Measurements from ENCODE around the gene SLC34A3. TPM values are rescaled to one million over a fixed set of nuclear protein-coding genes. Genes with fewer than 3 reads are reported as not detected.

SLC34A3 gene
- total RNA-seq, 2 donors from 2014 or later, result 0.12 TPM; not detected in 1

DNA sequence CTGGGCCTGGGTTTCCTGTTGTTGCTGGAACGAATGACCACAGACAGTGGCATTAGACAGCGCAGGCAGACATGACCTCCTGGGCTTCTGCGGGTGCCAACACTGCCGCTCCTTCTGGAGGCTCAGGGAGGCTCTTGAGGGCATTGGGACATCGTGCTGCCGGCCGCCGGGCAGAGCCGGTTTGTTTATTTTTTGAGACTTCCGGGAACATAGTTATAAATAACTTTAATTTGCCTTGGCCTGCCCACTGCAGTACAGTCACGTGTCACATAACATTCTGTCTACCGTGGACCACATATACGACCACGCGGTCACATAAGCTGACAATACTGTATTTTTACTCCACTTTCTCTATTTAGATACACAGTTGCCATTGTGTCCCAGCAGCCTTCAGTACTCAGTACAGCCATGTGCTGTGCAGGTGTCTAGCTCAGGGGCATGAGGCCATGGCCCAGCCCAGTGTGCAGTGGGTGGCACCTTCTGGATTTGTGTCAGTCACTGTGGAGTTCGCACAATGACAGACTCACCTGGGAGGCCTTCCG lies 38.6 kb downstream of the SLC34A3 start:
- Mint-ChIP-seq H3K27ac (no peak overlapping the region), H3K9me3 (no peaks in the 10 kb centered on the region), H3K36me3 (peaks cover 0 to 14% of the 10 kb centered on the region in 2 donors)
- DNase-seq (ENCODE audit: low spot score in 2 of 2), result no peak
- ATAC-seq, result no peak

DNA sequence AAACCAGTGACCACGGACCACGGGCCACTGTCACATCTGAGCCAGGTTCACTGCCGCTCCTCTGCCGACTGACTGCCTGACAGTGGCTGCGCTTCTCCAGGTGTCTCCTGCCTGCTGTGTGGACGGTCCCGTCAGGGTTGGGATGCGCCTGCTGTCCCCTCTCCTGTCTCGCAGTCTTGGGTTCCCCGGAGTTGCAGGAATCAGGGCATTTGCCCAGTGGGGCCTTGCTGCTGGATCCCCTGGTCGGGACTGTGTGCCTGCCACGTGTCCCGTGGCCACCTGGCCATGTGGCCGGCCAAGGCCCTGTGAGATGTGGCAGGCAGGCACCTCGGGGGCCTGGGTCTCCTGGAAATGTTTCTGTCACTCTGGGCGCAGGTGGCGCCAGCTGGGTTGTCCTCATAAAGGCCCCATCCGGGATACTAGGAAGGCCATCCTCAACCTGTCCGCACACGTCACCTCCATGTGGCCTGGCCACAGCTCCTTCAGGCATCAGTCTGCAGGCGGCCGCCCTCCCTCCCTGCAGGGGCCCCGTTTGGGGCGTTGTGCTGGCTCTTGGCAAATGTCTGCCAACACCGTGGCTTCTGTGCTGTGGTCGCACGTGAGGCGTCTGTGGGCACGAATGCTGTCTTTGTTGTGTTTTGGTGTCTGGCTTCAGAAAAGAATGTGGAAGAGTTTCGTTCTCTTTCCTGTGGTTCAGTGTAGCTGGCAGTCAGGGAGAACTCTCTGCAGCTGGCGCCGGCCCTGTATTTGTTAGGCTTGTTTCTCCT lies 40.4 kb downstream of the SLC34A3 start:
- Mint-ChIP-seq H3K27ac (no peak overlapping the region), H3K9me3 (no peaks in the 10 kb centered on the region), H3K36me3 (peaks cover 0 to 14% of the 10 kb centered on the region in 2 donors)
- ATAC-seq (peak; percentile 33 to 38), DNase-seq (ENCODE audit: low spot score in 2 of 2) (no peak)

DNA sequence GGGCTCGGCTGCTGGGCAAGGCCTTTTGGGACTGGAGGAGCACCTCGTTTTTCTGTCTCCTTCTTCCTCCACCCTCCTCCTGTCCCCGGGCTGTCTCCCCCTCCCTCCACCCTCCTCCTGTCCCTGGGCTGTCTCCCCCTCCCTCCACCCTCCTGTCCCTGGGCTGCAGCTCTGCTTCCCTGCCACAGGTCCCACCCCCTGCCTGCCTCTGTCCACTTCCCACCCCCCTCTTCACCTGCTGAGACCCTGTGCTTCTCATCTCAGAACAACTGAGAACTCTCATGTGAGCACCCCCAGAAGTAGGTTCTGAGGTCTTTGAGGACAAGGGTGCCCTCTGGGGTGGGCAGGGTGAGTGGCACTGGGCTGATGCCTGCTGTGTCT lies 41.0 kb downstream of the SLC34A3 start:
- Mint-ChIP-seq H3K27ac (no peak overlapping the region), H3K36me3 (peaks cover 0 to 14% of the 10 kb centered on the region in 2 donors), H3K9me3 (no peaks in the 10 kb centered on the region)
- DNase-seq (ENCODE audit: low spot score in 2 of 2), result no peak
- peak in 1 of 2 donors; percentile 4 for ATAC-seq

DNA sequence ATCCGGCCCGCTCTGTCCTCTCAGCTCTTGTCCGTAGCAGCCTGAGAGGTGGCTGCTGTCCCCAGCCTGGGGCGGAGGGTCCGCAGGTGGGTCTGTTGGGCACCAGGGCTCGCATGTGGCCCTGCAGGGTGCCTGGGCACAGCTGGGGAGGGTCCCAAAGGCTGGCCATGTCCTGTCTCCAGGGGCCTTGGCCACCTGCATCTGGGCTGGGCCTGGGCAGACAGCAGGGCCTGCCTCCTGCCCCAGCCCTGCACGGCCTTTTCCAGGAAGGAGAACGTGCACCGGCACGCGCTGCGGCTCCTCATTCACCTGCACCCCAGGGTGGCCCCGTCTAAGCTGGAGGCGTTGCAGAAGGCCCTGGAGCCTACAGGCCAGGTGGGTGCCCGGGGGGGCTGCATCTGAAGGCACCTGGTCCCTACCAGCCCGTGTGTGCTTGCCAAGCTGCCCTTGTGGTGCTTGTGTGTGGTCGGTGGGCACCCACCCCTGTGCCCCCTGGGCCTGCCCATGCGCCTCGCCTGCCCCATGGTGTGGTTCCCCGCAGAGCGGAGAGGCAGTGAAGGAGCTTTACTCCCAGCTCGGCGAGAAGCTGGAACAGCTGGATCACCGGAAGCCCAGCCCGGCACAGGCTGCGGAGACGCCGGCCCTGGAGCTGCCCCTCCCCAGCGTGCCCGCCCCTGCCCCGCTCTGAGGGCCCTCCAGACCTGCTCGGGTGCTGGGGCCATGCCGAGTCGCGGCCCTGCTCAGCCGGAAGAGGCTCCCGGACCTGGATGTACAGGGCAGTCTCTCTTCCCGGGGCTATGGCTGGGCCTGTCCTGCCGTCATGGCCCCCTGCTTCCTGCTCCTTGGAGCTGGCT lies 41.8 kb downstream of the SLC34A3 start:
- no peak overlapping the region for H3K27ac Mint-ChIP-seq
- H3K9me3 Mint-ChIP-seq, result no peaks in the 10 kb centered on the region
- no peak for DNase-seq (ENCODE audit: low spot score in 2 of 2)
- H3K36me3 Mint-ChIP-seq, result peaks cover 0 to 14% of the 10 kb centered on the region in 2 donors
- ATAC-seq, result no peak

DNA sequence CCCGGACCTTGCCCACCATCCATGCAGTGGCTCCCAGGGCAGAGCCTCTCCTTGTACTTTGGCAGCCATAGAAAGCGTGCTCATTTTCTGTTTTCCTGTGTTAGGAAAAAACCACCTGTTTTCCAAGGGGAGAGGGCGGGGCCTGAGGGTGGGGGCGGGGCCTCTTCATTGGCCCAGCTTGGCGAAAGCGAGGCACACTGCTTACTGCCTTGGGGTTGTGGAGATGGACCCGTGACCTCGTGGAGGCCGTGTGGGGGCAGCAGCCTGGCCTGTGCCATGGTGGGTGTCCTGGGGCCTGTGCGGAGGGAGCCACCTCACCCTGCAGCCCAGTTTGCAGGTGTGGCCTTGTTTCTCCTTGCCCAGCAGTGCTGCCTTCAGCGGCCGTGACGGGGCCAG lies 42.4 kb downstream of the SLC34A3 start:
- no peak for ATAC-seq
- H3K36me3 Mint-ChIP-seq, result peaks cover 0 to 14% of the 10 kb centered on the region in 2 donors
- no peak overlapping the region for H3K27ac Mint-ChIP-seq
- no peak for DNase-seq (ENCODE audit: low spot score in 2 of 2)
- H3K9me3 Mint-ChIP-seq, result no peaks in the 10 kb centered on the region

DNA sequence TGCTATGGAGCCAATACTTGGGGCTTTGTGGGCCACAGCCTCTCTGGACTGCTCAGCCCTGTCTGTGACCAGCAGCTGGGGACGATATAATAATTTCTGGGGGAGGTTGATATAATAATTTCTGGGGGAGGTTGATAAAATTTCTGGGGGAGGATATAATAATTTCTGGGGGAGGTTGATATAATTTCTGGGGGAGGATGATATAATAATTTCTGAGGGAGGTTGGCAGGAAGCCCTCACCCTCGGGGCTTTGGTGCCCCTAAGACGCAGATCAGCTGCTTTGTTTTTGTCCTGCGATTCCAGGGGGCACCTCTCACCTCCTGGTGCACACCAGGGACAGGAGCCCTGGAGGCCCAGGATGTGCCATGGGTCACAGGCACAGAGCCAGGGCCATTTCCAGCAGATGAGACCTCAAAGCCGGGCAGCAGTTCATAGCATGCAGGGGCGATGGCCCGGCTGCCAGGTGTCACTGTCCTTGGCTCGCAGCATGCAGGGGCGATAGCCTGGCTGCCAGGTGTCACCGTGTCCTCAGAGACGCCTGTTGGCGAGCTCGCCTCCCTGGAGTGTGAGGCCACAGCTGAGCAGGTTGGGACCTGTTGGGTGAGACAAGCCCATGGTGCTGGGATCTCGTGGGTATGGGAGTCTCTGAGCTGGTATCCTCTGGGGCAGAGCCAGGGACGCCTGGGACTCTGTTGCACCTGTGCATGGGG lies 43.1 kb downstream of the SLC34A3 start:
- DNase-seq (ENCODE audit: low spot score in 2 of 2) (no peak), ATAC-seq (no peak)
- H3K27ac Mint-ChIP-seq, result no peak overlapping the region
- peaks cover 0 to 9% of the 10 kb centered on the region in 2 donors for H3K36me3 Mint-ChIP-seq
- no peaks in the 10 kb centered on the region for H3K9me3 Mint-ChIP-seq

DNA sequence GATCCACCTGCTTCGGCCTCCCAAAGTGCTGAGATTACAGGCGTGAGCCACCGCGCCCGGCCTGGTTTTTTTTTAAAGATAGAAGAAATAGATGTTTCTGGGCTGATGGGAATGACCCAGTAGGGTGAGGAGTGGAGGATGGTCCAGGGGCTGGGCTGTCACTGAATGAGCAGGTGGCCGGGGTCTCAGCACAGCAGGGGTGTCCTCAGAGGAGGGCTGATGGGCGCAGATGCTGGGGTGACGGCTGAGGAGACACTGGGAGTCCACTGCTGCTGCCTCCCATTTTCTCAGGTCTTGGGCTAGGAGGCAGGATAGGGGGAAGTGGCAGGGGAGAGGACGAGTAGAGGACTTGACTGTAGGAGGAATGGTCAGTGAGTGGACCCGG lies 44.5 kb downstream of the SLC34A3 start:
- Mint-ChIP-seq H3K27ac (peak overlapping the region in 1 of 2 donors; percentile 37), H3K9me3 (no peaks in the 10 kb centered on the region), H3K36me3 (no peaks in the 10 kb centered on the region)
- DNase-seq (ENCODE audit: low spot score in 2 of 2) (no peak), ATAC-seq (no peak)

DNA sequence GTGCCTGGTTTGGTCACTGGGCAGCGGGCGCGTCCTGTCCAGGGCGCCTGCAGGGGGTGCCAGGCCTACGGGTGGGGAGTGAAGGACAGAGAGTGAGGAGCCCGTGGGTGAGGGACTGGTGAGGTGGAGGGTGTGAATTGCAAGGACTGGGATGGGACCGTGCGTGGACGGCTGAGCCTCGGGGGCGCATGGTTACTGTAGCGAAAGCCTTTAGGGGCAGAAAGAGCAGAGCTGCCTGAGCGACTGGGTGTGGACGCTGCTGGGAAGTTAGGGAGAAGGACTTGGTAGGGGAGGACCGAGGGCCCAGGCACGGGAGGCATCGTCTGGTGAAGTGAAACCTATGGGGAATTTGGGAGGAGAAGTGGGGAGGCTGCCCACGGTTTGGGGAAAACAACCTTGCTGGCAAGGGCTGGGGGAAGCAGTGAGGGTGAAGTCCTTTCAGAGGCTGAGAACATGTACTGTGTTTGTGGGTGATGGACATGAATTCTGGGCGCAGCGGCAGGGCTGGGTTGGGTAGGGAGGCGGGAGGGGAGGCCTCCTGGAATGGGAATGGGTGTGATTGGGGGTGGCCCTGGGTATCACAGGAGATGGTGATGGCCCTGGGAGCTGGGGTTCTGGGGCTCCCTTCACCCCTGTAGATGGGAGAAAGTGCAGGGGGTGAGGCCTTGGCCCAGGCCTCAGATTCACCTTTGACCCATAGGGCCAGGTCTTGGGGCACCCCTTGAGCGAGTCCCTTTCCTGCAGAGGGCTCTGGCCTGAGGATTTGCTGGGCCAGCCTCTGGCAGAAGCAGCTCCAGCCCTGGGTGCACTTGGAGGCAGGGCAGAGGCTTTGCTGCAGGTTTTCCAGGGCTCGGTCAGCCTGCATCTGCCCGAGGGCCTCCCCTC lies 45.1 kb downstream of the SLC34A3 start:
- Mint-ChIP-seq H3K27ac (peak overlapping the region in 1 of 2 donors; percentile 37), H3K36me3 (no peaks in the 10 kb centered on the region), H3K9me3 (no peaks in the 10 kb centered on the region)
- ATAC-seq (no peak), DNase-seq (ENCODE audit: low spot score in 2 of 2) (no peak)

DNA sequence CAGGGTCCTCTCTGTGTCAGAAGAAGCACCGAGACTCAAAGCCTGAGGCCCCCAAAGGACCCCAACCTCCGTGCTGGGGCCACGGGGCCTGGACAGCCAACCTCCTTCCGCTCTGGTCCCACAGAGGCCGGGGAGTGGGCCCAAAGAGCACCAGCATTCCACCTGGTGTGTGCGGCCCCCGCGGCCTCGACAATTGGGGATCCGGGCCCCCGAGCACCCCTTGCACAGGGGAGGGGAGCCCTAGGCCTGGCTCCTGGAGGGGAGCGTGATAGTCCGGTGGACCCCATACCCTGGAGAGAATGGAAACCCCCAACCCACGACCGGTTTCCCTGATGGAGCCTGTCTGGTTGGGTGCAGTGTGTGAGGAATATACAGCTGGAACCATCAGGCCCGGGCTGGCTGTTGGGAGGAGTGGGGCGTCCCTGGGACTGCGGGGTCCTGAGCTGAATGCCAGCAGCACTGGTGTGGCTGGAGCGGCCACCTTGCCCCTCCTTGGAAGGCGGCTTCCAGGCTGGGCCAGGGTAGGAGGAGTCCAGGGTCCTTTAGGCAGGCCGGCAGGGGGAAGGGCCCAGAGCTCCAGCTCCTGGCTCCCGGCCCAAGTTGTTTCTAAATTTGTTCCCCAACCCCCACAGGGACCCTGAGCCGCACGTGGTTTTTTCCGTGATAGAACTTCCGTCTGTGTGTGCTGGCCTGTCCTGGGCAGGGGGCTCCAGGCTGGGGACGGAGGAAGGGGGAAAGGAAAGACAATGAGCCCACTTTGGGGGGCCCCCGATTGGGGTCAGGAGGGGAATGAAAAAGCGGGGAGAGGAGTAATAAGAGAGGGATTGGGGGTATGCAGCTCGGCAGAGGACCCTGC lies 46.0 kb downstream of the SLC34A3 start:
- ATAC-seq, result no peak
- DNase-seq (ENCODE audit: low spot score in 2 of 2), result no peak
- Mint-ChIP-seq H3K36me3 (no peaks in the 10 kb centered on the region), H3K27ac (peak overlapping the region; percentile 29 to 70), H3K9me3 (no peaks in the 10 kb centered on the region)

DNA sequence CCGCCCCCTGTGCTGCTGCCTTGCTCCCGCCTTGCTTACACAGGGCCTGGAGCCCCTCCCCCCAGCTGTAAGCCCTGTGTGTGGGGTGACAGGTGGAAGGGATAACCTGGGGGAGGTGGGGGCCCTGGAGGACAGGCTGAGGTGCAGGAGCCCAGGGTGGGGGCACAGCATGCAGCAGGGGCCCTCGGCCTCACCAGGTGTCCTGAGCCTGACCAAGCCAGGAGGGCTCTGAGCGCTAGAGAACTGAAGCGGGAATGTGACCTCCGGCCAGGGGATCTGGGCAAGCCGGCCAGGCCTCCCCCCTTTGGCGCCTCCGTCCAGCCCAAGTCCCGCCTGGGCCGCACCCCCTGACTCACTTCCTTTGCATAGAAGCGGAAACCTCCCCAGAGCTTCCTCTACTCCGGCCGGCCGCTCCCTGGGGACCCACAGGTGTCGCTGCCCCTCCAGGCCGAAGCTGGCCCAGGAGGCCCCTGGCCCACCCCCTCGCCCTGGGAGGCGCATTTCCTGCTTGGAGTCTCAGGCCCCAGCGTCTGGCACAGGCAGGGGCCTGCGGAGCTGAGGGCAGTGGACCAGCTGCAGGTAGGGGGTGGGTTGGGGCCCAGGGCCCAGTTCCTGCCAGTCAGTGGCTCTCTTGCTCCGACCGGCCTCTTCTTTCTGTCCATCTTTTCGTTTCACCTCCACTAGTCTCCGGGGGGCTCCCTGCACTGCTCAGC lies 46.8 kb downstream of the SLC34A3 start, which contains the start of gene TOR4A:
TSS of gene TOR4A (plus strand) at position 398 of the 713 bp plus-strand sequence. CDS start 964 bp downstream, outside the sequence.
- peak in 1 of 2 donors; percentile 54 for DNase-seq (ENCODE audit: low spot score in 2 of 2)
- H3K27ac Mint-ChIP-seq, result peak within 1 kb of the TSS; percentile 65 to 70
- no peaks in the 10 kb centered on the region for H3K36me3 Mint-ChIP-seq
- H3K9me3 Mint-ChIP-seq, result no peaks in the 10 kb centered on the region
- peak; percentile 71 to 93 for ATAC-seq

DNA sequence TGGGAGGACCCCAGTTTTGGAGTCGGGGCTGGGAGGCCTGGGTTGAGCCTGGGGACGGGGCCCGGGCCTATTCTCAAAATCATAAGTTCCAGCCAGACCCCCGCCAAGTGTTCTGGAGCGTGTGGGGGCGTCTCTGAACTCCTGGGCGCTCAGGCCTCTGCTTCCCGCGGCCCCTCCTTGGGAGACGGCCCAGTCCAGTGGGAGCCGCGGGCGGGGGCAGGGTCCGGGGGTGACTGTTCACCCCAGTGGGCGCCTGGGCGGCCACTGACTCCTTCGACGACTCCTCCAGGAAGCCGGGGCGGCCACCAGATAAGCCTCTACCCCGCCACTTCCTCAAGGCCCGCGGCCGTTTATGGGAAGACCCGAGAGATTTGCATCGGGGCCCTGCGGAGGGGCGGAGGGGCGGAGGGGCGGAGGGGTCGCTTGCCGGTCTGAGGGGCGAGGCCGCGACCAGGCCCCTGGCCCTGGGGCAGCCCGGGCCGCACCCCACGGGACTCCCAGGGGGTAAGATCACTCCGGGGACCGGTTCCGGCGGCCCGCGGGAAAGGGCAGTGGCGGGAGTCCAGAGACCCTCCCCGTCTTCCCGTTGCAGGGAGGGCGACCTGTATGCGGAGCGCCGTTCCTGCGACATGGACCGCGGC lies 47.5 kb downstream of the SLC34A3 start:
- no peak for DNase-seq (ENCODE audit: low spot score in 2 of 2)
- Mint-ChIP-seq H3K9me3 (no peaks in the 10 kb centered on the region), H3K27ac (peak overlapping the region; percentile 53 to 65), H3K36me3 (no peaks in the 10 kb centered on the region)
- ATAC-seq, result peak; percentile 6 to 9

DNA sequence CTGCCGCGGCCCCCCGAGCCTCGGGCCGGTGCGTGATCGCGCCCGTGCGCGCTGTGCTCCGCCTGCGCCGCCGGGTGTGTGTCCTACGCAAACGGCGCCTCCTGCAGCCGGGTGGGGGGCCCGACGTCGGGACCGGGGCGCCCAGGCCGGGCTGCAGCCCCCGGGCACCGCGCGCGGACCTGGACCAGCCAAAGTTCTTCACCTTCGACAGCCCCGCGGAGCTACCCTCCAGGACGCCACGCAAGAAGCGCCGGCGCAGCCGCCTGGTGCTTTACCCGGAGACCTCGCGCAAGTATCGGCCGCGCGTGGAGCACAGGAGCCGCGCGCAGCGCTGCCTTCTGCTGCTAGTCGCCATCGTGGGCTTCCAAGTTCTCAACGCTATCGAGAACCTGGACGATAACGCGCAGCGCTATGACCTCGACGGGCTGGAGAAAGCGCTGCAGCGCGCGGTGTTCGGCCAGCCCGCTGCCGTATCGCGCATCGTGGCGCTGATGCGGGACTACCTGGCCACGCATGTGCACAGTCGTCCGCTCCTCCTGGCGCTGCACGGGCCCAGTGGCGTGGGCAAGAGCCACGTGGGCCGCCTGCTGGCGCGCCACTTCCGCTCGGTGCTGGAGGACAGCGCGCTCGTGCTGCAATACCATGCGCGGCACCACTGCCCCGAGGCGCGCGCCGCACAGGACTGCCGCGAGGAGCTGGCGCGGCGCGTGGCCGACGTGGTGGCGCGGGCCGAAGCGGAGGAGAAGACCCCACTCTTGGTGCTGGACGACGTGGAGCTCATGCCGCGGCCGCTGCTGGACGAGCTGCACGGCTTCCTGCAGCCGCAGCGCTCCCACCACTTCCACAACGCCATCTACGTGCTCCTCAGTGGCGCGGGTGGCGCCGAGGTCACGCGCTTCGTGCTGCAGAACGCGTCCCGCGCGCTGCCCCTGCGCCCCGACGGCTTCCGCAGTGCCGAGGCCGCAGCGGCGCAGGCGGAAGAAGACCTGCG lies 48.3 kb downstream of the SLC34A3 start:
- no peak for DNase-seq (ENCODE audit: low spot score in 2 of 2)
- H3K36me3 Mint-ChIP-seq, result no peaks in the 10 kb centered on the region
- H3K27ac Mint-ChIP-seq, result no peak overlapping the region
- ATAC-seq, result no peak
- H3K9me3 Mint-ChIP-seq, result no peaks in the 10 kb centered on the region
